ENCODE measurements around the gene VGF. TPM values are rescaled to one million over a fixed set of nuclear protein-coding genes. Genes with fewer than 3 reads are reported as not detected.
"Not testable (repeated sequence)": the region's sequence is repeated elsewhere in the genome, so short reads cannot be mapped to it uniquely, and the experiment has no call there.

Gene VGF
- total and polyA plus RNA-seq, 3 donors from 2014 or later, result 0.87 to 2.3 (median 1.2) TPM

- Histone ChIP-seq H3K9me3 (no peaks in the 10 kb centered on the region), H3K4me3 (no peak overlapping the region), H3K27ac (no peak overlapping the region), H3K4me1 (peaks cover 6% of the 10 kb centered on the region), H3K36me3 (ENCODE audit: low read depth, missing control alignments) (no peaks in the 10 kb centered on the region), H3K27me3 (no peaks in the 10 kb centered on the region)
- TF ChIP-seq, protein P1, sequence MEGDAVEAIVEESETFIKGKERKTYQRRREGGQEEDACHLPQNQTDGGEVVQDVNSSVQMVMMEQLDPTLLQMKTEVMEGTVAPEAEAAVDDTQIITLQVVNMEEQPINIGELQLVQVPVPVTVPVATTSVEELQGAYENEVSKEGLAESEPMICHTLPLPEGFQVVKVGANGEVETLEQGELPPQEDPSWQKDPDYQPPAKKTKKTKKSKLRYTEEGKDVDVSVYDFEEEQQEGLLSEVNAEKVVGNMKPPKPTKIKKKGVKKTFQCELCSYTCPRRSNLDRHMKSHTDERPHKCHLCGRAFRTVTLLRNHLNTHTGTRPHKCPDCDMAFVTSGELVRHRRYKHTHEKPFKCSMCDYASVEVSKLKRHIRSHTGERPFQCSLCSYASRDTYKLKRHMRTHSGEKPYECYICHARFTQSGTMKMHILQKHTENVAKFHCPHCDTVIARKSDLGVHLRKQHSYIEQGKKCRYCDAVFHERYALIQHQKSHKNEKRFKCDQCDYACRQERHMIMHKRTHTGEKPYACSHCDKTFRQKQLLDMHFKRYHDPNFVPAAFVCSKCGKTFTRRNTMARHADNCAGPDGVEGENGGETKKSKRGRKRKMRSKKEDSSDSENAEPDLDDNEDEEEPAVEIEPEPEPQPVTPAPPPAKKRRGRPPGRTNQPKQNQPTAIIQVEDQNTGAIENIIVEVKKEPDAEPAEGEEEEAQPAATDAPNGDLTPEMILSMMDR (IDR thresholded peaks at IDR 0.05), result no peak
- TF ChIP-seq POLR2A (IDR thresholded peaks at IDR 0.05), result no peak
- 84 to 98% methylated on average over 3 to 5 of the region's 5 CpGs for WGBS, 2 donors
- intact Hi-C loops (cut with DNase I; ENCODE audit: low total_unique reads), result no loop called here
- no peak for DNase-seq
Measured at GRCh38 chr7:101202603-101202918, 37.2 kb upstream of the VGF start.

DNA sequence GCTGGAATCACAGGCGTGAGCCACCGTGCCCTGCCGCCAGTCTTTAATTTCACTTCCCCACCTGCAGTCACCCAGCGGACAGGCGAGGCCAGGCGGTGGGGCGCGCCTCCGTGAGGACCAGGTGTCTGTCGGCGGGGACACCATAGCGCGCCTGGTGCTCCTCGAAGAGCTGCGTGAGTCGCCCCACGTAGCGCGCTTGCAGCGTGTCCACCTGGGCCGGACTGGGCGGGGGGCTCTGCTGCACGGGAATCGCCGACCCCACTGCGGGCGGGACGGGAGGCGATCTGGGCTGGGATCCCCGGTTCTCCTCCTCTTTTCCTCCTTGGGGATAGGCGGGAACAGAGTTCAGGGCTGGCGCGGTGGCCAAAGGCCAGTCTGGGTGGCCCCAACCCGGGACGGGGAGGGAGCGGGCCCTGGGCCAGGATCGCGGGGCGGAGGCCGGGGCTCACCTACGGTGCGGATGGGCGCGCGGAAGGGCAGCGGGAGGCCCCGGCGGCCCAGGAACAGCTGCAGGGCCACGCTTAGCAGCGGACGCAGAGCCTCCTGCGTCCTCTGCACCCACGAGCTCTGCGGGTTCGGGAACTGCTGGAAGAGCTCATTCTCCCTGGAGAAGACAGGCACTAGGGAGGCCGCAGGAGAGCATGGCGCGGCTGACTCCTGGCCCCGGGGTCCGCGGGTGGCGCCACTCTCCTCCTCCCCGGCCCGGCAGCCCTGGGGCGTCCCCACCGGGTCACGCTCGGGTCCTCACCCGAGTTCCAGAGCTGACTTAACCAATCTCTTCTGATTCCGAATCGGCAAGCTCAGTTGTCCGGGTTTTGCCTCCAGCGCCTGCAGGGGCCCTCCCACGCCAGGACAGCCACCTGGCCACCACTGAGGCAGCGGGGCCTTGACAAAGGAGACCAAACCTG, 36.6 kb upstream of the VGF start:
- intact Hi-C loops (cut with DNase I; ENCODE audit: low total_unique reads), result no loop called here
- no peaks in the 10 kb centered on the region for H3K36me3 ChIP-seq (ENCODE audit: low read depth, missing control alignments)
- no peak for TF ChIP-seq POLR2A (IDR thresholded peaks at IDR 0.05)
- TF ChIP-seq, protein P1 (IDR thresholded peaks at IDR 0.05), result no peak
- WGBS, 2 donors, result 0 to 7% methylated on average over 2 to 63 of the region's 75 CpGs
- peaks cover 6% of the 10 kb centered on the region for H3K4me1 ChIP-seq
- no peaks in the 10 kb centered on the region for H3K27me3 ChIP-seq
- peak overlapping the region in 1 of 2 donors; percentile 38 for H3K4me3 ChIP-seq
- H3K9me3 ChIP-seq, result no peaks in the 10 kb centered on the region
- H3K27ac ChIP-seq, result no peak overlapping the region
- DNase-seq, result no peak

- 31 to 33% methylated on average over 21 of the region's 21 CpGs for WGBS, 2 donors
- no peak for TF ChIP-seq POLR2A (IDR thresholded peaks at IDR 0.05)
- TF ChIP-seq, protein P1 (IDR thresholded peaks at IDR 0.05), result no peak
- no peak for DNase-seq
- Histone ChIP-seq H3K4me3 (peak within 1 kb of the TSS in 1 of 2 donors; percentile 38), H3K27me3 (no peaks in the 10 kb centered on the region), H3K27ac (no peak within 1 kb of the TSS), H3K4me1 (peaks cover 6% of the 10 kb centered on the region), H3K36me3 (ENCODE audit: low read depth, missing control alignments) (no peaks in the 10 kb centered on the region), H3K9me3 (no peaks in the 10 kb centered on the region)
- intact Hi-C loops (cut with DNase I; ENCODE audit: low total_unique reads), result no loop called here
Measured at GRCh38 chr7:101200862-101201599, 35.7 kb upstream of the VGF start, which contains the start of gene MOGAT3. TSS of gene MOGAT3 (minus strand) at chr7:101201036. CDS start at chr7:101200854, 182 bp downstream.

- Histone ChIP-seq H3K27ac (no peak overlapping the region), H3K27me3 (no peaks in the 10 kb centered on the region), H3K36me3 (ENCODE audit: low read depth, missing control alignments) (no peaks in the 10 kb centered on the region), H3K9me3 (no peaks in the 10 kb centered on the region), H3K4me3 (no peak overlapping the region), H3K4me1 (peaks cover 6% of the 10 kb centered on the region)
- WGBS, 2 donors, result 93% methylated on average over 2 of the region's 2 CpGs
- no peak for DNase-seq
- no peak for TF ChIP-seq POLR2A (IDR thresholded peaks at IDR 0.05)
- TF ChIP-seq, protein P1 (IDR thresholded peaks at IDR 0.05), result no peak
- intact Hi-C loops (cut with DNase I; ENCODE audit: low total_unique reads), result no loop called here
Measured at GRCh38 chr7:101200504-101200861, 35.1 kb upstream of the VGF start.

GRCh38 chr7:101199522-101199921, 34.2 kb upstream of the VGF start:
- H3K4me3 ChIP-seq; H3K4me1 ChIP-seq; H3K9me3 ChIP-seq; H3K27me3 ChIP-seq; intact Hi-C loops (cut with DNase I; ENCODE audit: low total_unique reads); DNase-seq; H3K36me3 ChIP-seq (ENCODE audit: low read depth, missing control alignments); H3K27ac ChIP-seq: not testable (repeated sequence)
- WGBS, 2 donors, result 93 to 100% methylated on average over 6 to 10 of the region's 10 CpGs
